Stimulated activated CD4-positive, alpha-beta T cell treated with anti-CD3 and anti-CD28 coated beads, Interleukin-1b, Interleukin-23, amount 100 ng/mL, for 1 hour (primary cell): Measurements from ENCODE around the gene VENTX.

Experiments used
- DNase-seq, 2 donors: peaks; one replicate each; pipeline ENCODE4 v3.0.0-alpha.2; 2020; ENCODE audit warnings: low read depth in 2 of 2

VENTX gene

DNA sequence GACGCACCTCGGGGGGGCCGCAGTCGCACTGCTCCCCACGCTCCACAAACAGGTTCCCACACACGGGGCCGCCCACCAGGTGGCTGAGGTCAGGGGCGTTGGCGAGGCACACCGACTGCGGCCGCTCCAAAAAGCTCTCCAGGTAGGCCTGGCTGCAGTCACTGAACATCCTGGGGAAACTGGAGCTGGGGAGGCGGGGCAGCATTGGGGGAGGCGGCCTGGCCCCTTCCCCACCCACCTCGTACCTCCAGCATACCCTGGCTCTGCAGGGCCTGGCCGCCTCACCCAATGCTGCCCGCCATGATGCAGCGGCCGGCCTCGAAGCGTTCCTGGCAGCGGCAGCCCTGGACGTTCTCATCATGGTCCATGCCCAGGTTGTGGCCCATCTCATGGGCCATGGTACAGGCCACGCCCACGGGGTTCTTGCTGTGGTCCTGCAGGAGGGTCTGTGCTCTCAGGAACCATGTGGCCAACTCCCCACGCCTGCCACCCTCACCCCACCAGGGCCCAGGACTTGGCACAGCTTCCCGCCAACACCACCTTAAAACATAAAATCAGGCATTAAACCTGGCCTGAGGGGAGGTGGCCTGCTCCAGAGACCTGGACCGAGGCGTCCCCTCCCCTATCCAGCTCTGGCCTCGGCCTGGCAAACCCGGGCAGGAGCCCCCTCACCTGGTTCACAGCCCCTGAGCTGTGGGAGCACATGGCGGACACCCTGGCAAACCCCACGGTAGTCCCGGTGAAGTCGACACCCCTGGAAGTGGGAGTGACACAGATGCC lies 34.1 kb downstream of the VENTX start:
- no peak for DNase-seq

- no peak for DNase-seq
Measured at GRCh38 chr10:133272301-133272963, 34.8 kb downstream of the VENTX start.

GRCh38 chr10:133272964-133273420 lies 35.3 kb downstream of the VENTX start:
- no peak for DNase-seq

- no peak for DNase-seq
Measured at GRCh38 chr10:133273534-133274143, 36.0 kb downstream of the VENTX start.

DNA sequence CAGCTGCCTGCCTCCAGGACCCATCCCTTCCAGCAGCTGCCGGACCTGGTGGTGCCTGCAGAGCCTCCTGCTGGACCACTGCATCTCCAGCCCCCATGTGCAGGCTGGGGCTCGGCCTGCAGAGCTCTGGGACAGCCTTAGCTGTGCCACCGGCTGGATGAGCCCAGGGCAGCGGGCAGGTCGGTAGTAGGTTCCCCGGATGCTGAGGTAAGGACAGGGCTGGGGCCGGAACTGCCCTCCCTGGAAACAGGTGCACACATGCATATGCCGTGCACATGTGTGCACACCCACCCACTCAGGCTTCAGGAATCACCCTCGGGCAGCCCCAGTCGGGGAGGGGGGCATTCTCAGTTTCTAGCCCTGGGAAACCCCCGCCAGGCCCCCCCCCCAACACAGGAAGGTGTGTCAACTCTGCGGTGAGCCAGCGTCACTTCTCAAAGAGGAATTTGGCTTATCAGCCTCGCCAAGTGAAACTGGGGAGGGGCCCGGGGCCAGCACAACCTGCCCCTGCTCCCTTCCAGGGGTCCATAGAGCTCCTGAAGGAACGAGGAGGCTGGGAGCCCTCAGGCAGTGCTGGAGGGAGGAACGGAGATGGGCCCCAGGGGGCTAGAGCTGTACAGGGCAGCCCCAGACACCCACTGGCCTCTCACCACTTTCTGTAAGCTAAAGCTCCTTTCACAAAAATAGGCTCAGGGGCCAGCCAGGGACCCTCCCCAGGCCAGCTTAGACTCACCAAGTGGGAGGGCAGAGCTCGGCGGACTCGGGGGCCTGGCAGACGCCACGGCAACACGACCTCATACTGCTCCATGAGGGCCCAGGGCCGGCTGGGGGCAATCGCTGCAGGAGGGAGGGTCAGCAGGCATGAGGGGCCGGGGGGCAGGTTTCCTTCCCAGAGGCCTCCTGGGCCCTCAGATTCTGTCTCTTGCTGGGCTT lies 37.4 kb downstream of the VENTX start:
- peak; percentile 57 to 72 for DNase-seq

DNA sequence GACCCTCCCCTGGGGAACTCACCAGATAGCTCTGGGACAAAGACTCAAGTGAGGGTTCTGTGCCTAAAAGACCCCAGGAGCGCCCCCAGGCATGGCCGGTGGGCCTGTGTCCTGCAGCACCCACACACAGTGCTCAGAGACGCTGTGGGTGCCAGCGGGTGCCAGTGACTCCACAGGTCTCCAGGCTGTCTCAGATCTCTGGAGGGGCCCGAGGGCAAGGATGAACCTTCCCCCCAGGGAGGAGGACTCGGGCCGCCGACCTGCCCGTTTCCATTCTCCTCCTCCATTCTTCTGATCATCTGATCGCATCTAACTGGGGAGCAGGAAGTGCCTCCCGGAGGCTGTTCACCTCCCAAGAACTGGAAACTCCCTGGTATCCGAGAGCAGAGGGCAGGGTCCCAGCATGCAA lies 38.0 kb downstream of the VENTX start:
- DNase-seq, result no peak

DNA sequence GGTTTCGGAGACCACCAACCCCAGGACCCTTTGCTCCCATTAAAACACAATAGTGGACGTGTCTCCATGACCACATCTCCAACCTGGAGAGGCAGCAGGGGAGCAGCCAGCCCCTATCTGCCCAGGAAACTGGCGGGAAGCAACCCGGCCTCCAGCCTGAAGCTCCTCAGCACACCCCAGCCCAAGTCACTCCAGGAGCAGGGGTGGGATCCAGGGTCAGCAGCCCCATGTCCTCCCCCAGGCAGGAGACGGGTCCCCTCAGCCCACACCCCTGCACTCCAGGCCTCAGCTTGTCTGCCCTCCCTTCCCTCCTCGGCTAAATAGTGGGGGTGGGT lies 38.4 kb downstream of the VENTX start:
- DNase-seq, result no peak

DNA sequence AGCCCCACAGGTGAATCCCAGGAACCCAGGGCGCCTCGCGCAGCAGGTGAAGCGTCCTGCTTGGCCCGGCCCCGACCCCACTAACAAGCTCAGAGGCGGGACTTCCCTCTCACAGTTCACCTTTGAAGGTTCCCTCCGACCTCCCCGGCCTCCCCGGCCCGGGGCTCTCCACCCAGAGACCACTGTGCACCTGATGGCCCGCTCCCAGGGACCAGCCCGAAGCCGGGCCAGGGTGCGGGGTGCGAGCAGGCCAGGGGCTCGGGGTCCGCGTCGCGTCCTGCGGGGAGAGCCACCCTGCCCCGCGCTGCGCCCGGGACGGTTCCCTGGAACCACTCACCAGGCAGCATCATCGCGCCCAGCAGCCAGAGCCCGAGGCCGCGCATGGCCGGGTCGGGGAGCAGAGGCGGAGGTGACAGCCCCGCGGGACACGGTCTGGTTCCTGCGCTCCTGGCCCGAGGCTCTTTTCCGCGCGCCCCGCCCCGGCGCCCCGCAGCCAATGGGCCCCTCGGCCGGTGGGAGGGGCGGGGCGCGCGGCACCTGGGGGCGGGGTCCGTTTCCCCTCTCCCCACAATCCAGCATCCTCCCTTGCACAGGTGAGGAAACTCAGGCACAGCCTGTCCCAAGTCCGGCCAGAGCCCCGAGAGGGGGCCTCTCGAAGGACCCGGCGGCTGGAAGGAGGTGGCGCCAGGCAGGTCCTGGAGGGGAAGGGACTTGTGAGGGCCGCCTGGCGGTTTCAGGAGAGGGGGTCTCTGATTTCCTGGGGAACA lies 39.0 kb downstream of the VENTX start, which contains the start of gene ADAM8:
Gene ADAM8 (minus strand): TSS at position 434 of the 767 bp plus-strand sequence. CDS start 51 bp downstream, at position 383.
- DNase-seq, result peak in 1 of 2 donors; percentile 49

GRCh38 chr10:133277277-133277992 lies 39.8 kb downstream of the VENTX start:
- DNase-seq, result no peak

DNA sequence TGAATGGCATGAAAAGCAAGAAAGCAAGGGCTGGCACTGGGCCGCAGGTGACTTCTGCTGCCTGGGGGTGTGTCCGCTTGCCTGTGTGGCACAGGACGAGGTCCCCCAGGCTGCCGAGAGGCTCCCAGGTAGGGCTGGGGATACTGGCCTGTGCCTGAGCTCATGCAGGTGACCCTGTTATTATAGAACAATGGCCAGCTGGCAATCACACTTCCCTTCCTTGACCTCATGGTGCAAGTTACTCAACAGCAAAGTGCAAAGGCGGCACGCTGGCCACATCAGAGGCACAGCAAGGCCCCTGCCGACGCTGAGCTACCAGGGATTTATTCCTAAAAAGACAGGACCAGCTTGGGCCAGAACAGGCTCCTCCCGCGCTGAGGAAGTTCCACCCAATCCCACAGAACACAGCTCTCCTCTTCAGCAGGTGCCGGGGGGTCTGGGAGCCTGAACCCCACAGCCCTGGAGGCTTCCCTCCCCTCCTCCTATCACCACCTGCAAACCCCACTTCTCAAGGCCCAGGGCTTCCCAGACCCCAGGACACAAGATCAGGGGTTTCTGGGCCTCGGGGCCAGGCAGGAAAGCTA lies 40.4 kb downstream of the VENTX start:
- no peak for DNase-seq

GRCh38 chr10:133278577-133279265 lies 41.1 kb downstream of the VENTX start:
- no peak for DNase-seq

DNA sequence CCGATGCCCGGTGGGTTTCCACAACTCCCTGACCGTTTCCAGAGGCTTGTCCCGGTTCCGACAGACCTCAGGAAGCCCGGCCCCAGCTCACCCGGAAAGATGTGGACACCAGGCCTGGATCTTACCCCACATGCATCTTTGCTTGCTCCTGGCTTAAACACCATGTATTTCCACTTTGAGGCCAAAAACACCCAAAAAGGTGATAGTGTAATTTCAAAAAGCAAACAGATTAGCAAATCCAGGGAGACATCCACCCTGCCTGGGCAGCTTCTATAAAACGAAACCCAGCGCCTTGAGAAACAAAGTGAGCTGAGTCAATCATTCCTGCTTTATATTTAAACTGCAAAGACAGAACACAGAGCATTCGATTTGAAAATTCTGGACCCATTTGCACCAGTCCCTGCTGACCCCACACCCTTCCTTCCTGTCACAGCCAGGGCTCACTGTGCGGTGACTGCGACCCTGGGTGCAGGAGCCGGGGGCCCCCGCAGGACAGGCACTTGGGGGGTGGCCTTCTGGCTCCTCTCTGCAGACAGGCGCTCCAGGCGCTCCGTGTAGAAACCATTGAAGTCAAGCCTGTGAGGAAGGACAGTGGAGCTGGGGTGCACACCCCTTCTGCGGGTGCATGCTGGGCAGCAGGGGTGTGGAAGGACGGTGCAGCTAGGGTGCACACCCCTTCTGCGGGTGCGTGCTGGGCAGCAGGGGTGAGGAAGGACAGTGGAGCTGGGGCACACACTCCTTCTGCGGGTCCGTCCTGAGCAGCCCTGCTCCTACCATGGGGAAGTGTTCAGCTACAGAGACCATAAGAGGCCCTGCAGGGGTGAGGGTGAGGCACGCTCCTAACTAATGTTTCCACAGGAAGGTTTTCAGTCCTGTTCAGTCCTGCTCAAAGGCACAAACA lies 41.9 kb downstream of the VENTX start:
- DNase-seq, result no peak

GRCh38 chr10:133280391-133281059 lies 42.9 kb downstream of the VENTX start:
- no peak for DNase-seq

GRCh38 chr10:133281084-133281483 lies 43.4 kb downstream of the VENTX start:
- DNase-seq, result no peak

DNA sequence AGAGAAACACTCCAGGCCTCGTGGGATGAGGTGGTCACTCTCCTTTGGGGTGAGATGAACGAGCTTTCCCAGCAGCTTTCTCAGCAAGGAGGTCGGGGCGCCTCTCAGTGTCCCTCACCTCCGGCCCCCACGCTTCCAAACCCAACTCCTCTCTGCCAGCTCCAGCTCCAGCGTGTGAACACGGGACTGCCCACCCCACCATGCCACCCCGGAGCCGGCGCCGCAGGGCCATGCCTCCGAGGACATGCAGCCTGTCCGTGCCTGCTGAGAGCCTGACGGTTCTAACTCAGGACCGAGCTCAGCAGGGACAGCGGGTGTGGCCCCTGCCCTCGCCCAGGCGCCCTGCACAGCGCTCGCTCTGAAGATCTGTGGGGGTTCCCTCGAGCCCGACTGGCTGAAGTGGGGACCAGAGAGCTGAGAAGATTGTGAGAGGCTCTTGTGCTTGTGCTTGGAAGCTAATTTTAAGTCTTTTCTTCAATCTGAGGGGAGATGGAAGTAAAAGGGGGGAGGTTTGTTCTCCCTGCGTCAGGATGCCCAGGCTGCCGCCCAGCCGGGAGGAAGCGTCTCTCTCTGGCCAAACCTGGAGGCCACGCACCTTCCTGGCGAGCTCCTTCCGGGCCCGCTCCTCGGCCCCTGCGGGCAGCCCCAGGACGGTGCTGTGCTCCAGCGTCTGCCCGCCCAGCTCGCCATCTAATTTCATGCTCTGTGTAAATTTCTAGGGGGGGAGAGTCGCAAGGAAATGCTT lies 44.1 kb downstream of the VENTX start:
- DNase-seq, result no peak

DNA sequence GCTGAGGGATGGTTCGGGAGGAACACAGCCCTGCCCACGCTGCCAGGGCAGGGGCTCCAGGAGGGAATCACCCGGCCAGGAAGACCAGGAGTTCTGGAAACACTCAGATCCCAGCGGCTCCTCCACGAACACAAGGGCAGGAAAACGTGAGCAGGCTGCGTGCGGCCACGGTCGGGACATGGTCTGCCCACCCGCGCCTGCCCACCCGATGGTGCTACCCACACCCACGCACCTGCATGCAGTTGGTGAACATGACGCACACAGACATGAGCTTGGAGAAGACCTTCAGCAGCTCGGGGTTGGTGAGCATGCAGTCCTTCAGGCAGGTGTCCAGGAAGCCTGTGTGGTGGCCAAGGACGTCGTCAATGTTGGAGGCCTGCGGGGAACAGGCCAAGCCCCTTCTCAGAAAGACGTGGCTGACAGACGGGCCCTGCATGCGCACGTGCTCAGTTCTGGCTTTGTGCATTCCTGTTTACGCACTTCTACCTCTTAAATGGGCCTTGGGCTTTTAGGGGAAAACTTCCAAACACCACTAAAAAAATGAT lies 45.3 kb downstream of the VENTX start:
- no peak for DNase-seq

DNA sequence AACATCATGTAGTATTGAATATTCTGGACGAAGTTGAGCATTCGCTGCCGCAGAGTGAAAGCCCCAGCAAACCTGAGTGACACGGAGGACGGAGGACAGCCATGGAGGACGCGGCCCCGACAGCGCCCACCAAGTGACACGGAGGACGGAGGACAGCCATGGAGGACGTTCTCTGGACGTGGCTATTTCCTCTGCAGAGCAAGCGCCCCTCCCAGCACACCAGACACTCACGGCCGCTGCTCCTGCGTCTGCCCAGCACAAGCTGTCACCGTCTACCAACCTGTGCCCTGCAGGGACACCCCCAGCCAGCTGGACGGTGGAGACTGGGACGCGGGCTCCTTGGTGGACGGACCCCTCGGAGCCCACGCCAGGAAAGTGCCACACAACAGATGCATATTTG lies 46.3 kb downstream of the VENTX start:
- no peak for DNase-seq
